ENCODE data around the gene PRXL2C.
"Not testable (repeated sequence)": the region's sequence is repeated elsewhere in the genome, so short reads cannot be mapped to it uniquely, and the experiment has no call there.

PRXL2C gene

DNA sequence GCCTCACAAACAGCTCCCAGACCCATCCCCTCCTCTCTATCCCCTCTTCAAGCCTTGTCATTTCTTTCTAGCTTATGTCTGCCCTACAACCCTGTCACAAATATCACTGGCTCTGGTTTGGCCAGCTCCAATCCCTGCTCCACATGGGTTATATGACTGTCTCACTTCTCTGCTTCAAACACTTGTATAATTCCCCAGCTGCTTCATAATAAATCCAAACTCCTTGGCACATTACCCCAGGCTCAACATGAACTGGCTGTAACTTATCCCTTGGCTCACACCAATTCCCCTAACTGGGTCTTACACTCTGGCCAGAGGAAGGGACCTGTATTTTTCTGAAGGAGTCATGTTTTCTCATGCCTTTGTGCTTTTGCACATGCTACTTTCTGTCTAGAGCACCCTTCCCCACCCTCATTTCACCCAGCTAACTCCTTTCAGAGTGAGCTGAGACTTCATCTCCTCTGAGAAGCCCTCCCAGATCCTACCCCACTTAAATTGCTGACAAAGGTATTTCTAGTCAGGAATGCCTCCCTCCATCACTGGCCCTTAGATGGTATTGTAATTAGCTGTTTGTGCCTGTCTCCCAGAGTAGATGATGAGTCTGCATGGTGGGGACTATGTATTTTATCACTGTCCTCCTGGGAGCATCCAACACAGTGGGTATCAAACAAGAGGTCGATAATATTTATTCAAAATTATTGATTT is 5.3 kb downstream of the PRXL2C start:
- DNase-seq: no peak

GRCh38 chr9:96646081-96646991 is 8.8 kb downstream of the PRXL2C start:
- DNase-seq: no peak

GRCh38 chr9:96644137-96644536 is 11.0 kb downstream of the PRXL2C start:
- no peak for DNase-seq

DNA sequence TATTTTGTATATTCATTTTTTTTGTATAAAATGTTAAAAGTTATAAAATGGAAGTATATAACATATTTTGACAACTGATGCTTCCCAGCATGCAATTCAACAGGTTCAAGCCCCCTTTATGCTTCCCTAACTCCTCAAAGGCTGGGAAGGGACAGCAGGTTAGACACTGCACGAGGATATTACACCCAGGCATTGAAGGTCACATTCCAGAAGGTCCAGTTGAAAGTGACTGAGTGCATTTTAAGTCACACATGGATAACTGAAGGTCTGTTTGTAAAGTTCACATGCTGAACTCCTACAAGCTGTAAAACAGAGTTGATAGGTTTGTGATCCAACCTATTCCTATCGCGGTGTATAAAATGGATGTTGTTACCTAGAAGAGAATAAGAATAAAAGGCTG is 13.6 kb downstream of the PRXL2C start:
- DNase-seq: no peak

- DNase-seq: no peak
Measured at GRCh38 chr9:96638606-96639364, 16.3 kb downstream of the PRXL2C start.

GRCh38 chr9:96636368-96636767 is 18.7 kb downstream of the PRXL2C start:
- no peak for DNase-seq

GRCh38 chr9:96633579-96633978 is 21.5 kb downstream of the PRXL2C start:
- not testable (repeated sequence) for DNase-seq

GRCh38 chr9:96626912-96627311 is 28.2 kb downstream of the PRXL2C start:
- no peak for DNase-seq

GRCh38 chr9:96621618-96622017 is 33.5 kb downstream of the PRXL2C start:
- DNase-seq: no peak

DNA sequence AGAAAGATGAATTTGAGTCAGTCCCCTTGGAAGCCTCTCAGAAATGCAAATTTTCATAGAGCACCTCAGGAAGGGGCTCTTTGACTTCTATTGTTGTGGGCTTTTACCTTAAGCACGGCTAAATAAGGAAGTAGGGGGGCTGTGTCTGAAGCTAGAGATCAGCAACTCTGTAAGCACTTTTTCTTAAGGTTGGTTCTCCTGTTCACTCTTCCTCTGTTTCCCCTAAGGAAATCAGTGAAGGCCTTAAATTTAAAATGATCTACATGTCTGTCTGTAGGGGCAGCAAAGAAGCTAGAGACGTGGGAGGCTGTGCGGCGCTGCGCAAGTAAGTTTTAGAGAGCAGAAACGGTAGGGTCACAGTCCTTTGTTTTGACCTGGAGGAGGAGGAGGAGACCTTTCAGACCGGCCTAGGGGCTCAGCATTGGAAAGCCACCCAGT is 34.3 kb downstream of the PRXL2C start:
- no peak for DNase-seq

DNA sequence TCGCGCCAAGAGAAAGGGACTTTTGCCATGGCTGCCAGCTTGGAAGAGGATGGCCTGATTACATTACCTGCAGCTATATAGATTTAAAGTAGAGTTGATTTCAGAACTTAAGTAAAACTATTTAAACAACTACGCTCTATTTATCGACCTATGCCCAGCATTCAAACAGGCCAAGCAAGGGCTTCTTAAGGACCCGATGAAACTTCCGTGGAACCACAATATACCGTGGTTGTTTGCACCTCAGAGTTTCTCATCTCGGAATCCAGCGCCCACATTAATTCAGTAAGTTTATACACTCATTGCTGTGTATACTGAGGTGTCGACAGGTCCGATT is 35.0 kb downstream of the PRXL2C start:
- DNase-seq: no peak

GRCh38 chr9:96619491-96620180 is 35.5 kb downstream of the PRXL2C start, which contains the start of gene CDC14B:
Gene CDC14B, minus strand, starts transcription at chr9:96619843. Its CDS starts 465 bp downstream, at chr9:96619378.
- peak; percentile 60 for DNase-seq

DNA sequence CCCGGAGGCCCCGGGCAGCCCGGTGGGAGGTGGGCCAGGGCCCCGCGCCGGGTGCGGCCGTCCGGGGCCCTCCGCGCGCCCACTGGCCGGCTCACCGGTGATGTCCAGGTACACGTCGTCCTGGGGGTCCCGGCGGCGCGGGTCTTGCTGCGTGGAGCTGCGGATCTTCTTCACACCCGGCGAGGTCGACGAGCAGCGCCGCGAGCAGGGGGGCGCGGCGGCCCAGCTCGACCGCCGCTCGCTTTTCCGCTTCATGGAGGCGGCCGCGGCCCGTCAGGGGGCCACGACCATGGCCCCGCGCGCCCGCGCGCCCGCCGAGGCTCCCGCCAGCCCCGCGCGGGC is 36.0 kb downstream of the PRXL2C start:
- no peak for DNase-seq

DNA sequence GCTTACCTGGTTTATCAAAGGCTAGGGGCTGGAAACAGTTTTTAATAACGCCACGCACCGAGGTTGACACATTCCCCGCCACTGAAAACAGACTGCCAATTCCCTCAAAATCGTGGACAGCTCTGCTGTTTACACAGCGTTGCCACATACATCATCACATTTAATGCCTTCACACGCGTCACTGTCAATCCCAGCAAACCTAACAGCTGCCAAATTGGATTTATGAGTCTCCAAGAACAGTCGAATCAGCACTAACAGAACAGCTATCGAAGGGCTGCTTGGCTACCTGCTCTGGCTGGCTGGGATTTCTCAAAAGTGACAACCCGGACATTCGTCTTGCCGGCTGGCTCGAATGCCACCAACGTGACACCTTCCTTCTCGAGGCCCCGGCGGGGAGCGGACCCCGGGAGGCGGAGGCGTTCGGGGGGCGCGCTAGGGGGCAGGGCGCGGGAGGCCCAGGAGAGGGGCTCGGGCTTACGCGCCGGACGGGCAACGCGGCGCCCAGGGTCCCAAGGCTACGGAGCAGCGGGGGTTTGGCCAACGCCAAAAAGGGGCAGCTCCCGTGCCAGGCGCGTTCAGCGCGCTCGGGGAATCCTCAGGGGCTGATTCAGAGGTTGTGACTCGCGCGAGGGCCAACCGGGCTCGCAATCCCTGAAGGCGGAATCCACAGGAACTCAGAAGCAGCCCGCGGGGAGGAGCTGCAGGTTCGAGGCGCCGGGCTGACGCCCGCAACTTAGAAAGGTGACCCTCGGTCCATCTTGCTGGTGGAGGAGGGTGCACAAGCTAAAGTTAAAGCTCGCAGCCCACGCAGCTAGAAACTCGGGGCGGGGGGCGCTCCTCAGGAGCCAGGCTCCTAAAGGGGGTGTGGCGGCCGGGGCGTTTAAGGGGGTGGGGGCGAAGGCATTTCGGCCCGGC is 36.7 kb downstream of the PRXL2C start:
- DNase-seq: peak; percentile 7

DNA sequence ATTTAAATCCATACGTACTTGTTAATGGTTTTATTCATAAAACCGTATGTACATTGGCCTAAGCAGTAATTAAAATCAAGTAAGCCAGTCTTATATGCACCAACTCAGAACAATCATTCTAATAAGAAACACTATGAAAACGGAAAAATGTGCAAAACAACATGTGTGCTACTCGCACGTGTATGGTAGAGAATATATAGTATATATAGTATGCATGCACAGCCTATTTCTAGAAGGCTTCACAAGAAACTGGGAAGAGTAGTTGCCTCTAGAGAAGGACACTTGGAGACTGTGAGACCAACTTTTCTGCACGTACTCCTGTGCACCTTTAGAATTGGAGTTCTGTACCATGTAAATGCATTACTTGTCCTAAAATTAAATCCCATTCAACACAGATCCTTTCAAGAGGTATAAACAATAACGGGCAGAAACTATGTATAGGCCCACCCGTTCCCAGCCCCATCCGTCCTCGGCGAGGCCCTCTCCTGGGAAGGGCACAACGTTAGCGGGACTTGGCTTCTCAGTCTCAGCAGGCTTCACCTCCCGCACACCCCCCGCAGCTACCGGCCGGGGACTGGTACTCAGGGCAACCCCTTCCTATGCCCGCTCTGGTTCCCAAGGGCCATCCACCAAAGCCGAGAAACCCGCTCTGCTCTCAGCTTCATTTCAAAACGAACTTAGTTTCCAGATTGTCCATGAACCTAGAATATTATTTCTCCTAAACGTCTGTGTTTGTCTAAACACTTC is 37.5 kb downstream of the PRXL2C start:
- no peak for DNase-seq

GRCh38 chr9:96616817-96617438 is 38.2 kb downstream of the PRXL2C start:
- DNase-seq: no peak

GRCh38 chr9:96615411-96615810 is 39.7 kb downstream of the PRXL2C start:
- DNase-seq: no peak

DNA sequence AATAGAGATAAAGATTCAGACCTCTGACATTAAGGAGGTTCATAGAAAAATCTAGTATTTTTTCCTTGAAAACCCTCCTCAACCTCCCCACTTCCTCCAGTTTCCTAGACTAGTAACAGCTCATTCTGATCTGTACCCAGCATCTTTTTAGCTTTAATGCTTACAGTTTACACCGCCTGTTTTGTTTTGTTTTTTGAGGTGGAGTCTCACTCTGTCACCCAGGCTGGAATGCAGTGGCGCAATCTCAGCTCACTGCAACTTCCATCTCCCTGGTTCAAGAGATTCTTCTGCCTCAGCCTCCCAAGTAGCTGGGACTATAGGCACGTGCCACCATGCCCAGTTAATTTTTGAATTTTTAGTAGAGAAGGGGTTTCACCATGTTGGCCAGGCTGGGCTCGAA is 40.5 kb downstream of the PRXL2C start:
- DNase-seq: not testable (repeated sequence)

DNA sequence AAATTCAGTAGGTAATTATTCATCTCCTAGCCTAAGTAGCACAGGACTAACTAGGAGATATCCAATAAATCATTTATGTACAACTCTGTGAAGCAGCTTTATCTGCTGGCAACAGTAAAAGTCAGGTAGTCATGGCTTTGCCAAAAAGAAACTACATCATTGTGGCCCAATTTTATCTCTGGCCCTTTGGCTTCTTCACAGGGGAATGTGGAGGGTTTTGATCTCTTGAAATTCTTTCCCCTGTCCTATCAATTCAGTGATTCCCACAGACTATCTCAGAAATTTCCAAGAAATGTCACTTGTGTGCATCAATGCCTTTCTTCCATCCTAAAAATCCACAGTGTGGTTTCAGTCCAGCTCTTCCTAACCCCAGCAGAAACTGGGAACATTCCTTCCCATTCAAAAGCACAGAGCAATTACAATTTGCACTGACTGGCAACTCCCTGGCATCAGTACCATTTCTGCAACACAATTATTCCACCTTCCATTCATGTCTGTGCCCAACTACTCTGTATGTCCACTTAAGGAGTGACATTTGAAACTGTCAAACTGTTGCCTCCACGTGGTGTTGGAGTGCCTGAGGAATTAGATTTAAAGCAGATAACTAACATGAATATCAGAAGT is 42.0 kb downstream of the PRXL2C start:
- no peak for DNase-seq

Data from stimulated activated naive CD4-positive, alpha-beta T cell treated with Interleukin-2 at 50 U/mL for 16 hours (primary cell).